EL (cell line): ENCODE data around the gene IQSEC3.
"Not testable (repeated sequence)": the region's sequence is repeated elsewhere in the genome, so short reads cannot be mapped to it uniquely, and the experiment has no call there.

Experiments used
- DNase-seq: peaks from one replicate; pipeline ENCODE4 v3.0.0-alpha.2; 2016

The IQSEC3 gene

GRCh38 chr12:205026-205425, 138.5 kb downstream of the IQSEC3 start:
- no peak for DNase-seq

DNA sequence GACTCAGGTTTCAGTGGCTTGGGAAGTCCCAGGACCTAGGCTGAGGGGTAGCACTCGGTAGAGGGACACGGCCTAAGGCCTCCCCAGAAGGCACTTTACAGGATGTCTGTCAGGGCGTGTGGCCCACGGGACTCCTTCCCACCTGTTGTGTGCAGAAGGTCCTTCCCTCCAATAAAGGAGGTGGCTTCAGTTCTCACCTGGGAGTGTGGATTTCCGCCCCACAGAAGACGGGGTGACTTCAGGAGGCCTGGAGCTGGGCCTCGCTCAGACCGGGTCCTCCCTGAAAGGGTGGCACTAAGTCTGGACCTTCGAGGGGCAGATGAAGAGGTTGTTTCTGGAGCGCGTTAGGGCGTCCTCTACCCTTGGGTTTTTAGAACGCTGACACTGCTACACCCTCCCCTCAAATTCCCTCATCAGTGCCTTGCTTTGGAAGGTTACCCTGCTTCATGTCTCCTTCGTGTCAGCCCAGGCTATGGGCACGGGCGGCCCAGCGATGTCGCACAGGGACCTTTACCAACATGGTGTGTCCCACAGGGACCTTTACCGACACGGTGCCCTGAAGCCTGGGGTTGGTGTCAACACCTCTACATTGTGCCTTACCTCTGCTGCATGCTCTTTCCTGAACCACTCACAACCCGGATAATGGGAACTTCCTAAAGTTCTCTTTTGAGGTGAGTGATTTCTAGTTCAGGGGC, 140.3 kb downstream of the IQSEC3 start:
- DNase-seq = no peak

- DNase-seq = no peak
These were observed 141.2 kb downstream of the IQSEC3 start for GRCh38 chr12:207804-208203.

- no peak for DNase-seq
These were observed 142.2 kb downstream of the IQSEC3 start for GRCh38 chr12:208813-209212.

DNA sequence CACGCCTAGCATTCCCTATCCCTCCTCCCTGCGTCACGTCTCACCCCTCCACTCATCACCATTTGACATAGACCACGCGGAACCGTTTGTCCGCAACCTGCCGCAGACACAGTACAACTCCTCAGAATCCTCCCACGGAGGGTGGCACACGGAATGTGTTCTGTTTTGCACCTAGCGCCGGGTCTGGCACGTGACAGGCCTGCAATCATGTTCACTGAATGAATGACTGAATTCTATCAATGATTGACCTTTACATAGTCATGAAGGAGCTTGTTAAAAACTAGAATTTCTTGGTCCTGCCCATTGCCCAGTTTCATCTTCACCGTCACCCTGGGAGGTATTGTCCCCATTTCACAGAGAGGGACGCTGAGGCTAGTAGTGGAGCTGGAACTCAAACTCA, 142.7 kb downstream of the IQSEC3 start:
- DNase-seq = no peak

DNA sequence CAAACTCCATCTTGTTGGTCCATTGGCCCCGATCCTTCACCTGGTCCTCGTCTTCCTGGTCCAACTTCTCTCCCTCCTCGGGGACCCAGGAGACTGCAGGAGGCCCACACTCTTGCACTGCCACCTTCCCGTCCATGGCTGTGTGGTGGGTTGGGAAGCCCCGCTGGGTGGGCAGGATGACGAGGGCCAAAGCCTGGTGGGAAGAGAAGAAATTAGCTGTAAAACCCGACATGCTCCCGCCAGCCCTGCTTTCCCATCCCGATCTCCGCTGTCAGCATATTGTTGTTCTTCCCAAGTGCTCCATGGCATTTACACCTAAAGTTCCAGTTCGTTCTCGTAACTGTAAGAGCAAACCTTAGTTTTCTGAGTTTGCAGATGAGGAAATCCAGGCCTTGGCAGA, 143.3 kb downstream of the IQSEC3 start:
- DNase-seq = no peak

- DNase-seq = no peak
These were observed 143.9 kb downstream of the IQSEC3 start for GRCh38 chr12:210277-211141.

DNA sequence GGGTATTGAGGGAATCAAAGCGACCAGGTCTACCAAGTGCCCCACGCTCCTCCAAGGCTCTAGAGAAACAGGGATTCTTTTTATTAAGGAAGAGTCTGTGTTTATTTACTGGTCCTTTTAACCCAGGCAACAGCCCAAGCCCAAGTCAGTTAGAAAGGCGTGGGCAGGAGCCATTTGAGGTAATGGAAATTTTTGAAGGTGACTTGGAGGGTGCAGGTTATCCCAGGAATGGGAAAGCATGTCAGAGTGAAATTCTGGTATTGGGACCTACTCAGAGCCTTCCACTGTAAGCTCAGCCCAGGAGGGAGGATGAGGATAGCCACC, 144.5 kb downstream of the IQSEC3 start:
- DNase-seq = no peak

GRCh38 chr12:211639-212414, 145.3 kb downstream of the IQSEC3 start:
- DNase-seq = no peak

- DNase-seq = no peak
These were observed 145.8 kb downstream of the IQSEC3 start for GRCh38 chr12:212415-212714.

DNA sequence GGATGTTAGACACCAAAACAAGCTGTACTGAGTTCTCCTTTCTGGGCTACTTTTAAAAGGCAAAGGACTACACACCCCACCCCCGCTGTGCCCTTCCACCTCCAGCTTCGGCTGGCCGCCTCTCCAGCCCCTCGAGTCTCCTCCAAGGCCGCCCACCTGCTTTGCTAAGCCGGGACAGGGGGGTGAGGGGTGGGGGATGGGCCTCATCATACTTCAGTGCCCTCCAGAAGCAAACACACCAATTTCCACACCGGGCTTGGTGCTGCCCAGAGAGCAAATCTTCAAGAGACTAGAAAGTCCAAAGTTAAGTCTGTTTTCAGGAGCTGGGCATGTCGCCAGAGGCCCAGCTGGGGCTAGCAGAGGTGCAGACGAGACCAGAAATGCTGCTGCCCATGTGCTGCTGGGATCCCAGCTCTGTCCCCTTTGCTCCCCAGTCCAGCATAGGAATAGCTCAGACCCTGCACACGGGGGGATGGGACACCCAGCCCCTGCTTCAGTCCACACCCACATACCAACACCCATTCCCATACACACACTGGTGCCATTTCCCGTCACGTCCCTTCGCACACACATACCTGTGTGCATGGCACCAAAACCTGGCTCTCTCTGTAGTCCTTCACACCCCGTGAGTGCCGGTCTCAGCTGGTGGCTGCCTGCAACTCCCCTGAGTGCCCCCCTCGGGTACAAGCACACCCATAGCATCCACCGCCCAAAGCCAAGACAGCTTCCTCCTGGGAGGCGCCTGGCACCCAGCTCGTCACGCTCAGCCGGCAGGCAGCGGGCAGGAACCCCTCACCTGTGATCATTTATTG, 146.4 kb downstream of the IQSEC3 start:
- DNase-seq = no peak

GRCh38 chr12:213527-213932, 147.0 kb downstream of the IQSEC3 start:
- no peak for DNase-seq

DNA sequence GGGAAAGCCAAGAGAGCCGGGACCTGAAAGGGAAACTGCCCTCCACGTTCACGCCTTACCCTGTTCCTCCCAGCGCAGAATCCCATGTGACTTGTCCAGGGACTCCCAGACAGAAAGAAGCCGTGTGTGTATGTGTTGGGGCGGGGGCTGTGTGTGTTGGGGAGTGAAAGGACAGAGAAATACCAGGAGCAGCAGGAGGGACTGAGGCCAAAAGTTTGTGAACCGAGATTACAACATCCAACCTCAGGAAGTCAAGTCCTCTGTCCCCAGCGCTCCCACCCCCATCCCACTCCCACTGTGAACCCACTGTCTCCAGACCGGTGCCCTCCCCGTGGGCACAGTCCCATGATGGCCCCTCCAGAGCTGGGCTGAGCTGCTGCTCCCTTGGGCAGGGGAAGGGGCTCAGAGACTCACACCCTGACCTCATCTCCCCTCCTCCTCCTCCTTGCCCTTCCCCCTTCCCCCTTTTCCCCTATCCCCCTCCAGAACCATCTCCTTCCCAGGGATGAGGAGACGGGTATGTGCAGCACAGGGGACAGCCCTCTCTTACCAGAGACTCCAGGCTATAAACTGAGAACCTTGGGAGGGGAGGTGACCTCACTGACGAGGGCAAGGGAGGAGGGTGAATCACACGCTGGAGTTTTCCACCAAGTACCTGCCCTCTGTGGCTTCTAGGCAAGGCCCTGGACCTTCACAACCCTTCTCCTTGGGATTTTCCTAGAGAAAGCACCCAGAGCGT, 147.6 kb downstream of the IQSEC3 start, which contains the start of gene SLC6A12:
TSS of gene SLC6A12 (minus strand) at position 155 of the 739 bp plus-strand sequence. CDS start 4,171 bp downstream, outside the sequence.
- no peak for DNase-seq

GRCh38 chr12:215116-215515, 148.5 kb downstream of the IQSEC3 start:
- DNase-seq = no peak

GRCh38 chr12:217029-217428, 150.5 kb downstream of the IQSEC3 start:
- DNase-seq = not testable (repeated sequence)

GRCh38 chr12:218221-218620, 151.7 kb downstream of the IQSEC3 start:
- no peak for DNase-seq

- DNase-seq = no peak
These were observed 152.4 kb downstream of the IQSEC3 start for GRCh38 chr12:218728-219590.

GRCh38 chr12:219891-220352, 153.4 kb downstream of the IQSEC3 start:
- DNase-seq = peak; percentile 52

- no peak for DNase-seq
These were observed 153.9 kb downstream of the IQSEC3 start for GRCh38 chr12:220491-220890.

GRCh38 chr12:220946-221550, 154.5 kb downstream of the IQSEC3 start:
- no peak for DNase-seq

DNA sequence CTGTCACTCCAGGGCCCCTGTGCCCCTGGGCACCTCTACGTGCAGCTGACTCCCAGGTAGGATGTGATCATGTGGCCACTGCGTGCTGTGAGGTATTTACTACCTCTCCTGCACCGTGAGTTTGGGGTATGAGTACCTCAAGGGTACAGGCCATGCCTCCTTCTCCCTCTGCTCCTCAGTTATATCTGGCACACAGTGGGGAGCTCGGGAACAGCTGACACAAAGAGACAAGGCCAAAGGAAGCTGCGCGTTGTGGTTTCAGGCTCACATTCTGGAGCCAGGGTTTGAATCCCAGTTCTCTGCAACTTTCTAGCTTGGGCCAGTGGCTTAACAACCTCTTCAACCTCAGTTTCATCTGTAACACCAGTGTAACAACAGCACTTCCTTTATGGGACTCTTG, 155.2 kb downstream of the IQSEC3 start:
- no peak for DNase-seq
